NCI-H748 treated with DMSO at 0.1 percent for 48 hours (cell line): ENCODE measurements around the gene C1QTNF8.

Source experiments
- DNase-seq: peaks from one replicate; lab custom pipeline; 2025; lab: John Stamatoyannopoulos, UW

Gene C1QTNF8

GRCh38 chr16:1060416-1061340 lies 35.4 kb downstream of the C1QTNF8 start:
- no peak for DNase-seq

GRCh38 chr16:1059310-1059709 lies 36.7 kb downstream of the C1QTNF8 start:
- DNase-seq: no peak

GRCh38 chr16:1058216-1058615 lies 37.8 kb downstream of the C1QTNF8 start:
- DNase-seq: no peak

- no peak for DNase-seq
Observed at GRCh38 chr16:1057252-1057932, 38.7 kb downstream of the C1QTNF8 start.

- DNase-seq: no peak
Observed at GRCh38 chr16:1056196-1056595, 39.8 kb downstream of the C1QTNF8 start.

GRCh38 chr16:1055557-1055924 lies 40.5 kb downstream of the C1QTNF8 start:
- no peak for DNase-seq

- no peak for DNase-seq
Observed at GRCh38 chr16:1054660-1055556, 41.1 kb downstream of the C1QTNF8 start.

GRCh38 chr16:1053700-1054368 lies 42.2 kb downstream of the C1QTNF8 start:
- no peak for DNase-seq

- no peak for DNase-seq
Observed at GRCh38 chr16:1053121-1053521, 42.9 kb downstream of the C1QTNF8 start.

GRCh38 chr16:1052721-1053120 lies 43.3 kb downstream of the C1QTNF8 start:
- DNase-seq: no peak

GRCh38 chr16:1051446-1051845 lies 44.6 kb downstream of the C1QTNF8 start:
- DNase-seq: no peak

GRCh38 chr16:1050921-1051320 lies 45.1 kb downstream of the C1QTNF8 start:
- DNase-seq: no peak

- DNase-seq: no peak
Observed at GRCh38 chr16:1050516-1050915, 45.5 kb downstream of the C1QTNF8 start.

- no peak for DNase-seq
Observed at GRCh38 chr16:1049976-1050247, 46.1 kb downstream of the C1QTNF8 start.

- no peak for DNase-seq
Observed at GRCh38 chr16:1049113-1049975, 46.7 kb downstream of the C1QTNF8 start.

- DNase-seq: no peak
Observed at GRCh38 chr16:1048442-1049112, 47.5 kb downstream of the C1QTNF8 start.

GRCh38 chr16:1047801-1048200 lies 48.2 kb downstream of the C1QTNF8 start:
- DNase-seq: no peak

- no peak for DNase-seq
Observed at GRCh38 chr16:1047123-1047522, 48.9 kb downstream of the C1QTNF8 start.

GRCh38 chr16:1045993-1046911 lies 49.8 kb downstream of the C1QTNF8 start:
- no peak for DNase-seq
